Measurements from ENCODE around the gene ZFP69B.

- TF ChIP-seq, protein P1, sequence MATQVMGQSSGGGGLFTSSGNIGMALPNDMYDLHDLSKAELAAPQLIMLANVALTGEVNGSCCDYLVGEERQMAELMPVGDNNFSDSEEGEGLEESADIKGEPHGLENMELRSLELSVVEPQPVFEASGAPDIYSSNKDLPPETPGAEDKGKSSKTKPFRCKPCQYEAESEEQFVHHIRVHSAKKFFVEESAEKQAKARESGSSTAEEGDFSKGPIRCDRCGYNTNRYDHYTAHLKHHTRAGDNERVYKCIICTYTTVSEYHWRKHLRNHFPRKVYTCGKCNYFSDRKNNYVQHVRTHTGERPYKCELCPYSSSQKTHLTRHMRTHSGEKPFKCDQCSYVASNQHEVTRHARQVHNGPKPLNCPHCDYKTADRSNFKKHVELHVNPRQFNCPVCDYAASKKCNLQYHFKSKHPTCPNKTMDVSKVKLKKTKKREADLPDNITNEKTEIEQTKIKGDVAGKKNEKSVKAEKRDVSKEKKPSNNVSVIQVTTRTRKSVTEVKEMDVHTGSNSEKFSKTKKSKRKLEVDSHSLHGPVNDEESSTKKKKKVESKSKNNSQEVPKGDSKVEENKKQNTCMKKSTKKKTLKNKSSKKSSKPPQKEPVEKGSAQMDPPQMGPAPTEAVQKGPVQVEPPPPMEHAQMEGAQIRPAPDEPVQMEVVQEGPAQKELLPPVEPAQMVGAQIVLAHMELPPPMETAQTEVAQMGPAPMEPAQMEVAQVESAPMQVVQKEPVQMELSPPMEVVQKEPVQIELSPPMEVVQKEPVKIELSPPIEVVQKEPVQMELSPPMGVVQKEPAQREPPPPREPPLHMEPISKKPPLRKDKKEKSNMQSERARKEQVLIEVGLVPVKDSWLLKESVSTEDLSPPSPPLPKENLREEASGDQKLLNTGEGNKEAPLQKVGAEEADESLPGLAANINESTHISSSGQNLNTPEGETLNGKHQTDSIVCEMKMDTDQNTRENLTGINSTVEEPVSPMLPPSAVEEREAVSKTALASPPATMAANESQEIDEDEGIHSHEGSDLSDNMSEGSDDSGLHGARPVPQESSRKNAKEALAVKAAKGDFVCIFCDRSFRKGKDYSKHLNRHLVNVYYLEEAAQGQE (IDR thresholded peaks at IDR 0.05; ENCODE audit: insufficient read depth in 1 of 2, low read depth in 2 of 2, low read length in 2 of 2) = no peak
- no peak for TF ChIP-seq SIN3A (IDR thresholded peaks at IDR 0.05; ENCODE audit: borderline replicate concordance, insufficient read depth, low read length)
Measured at GRCh38 chr1:40423951-40424618, 26.2 kb upstream of the ZFP69B start.
